Left ventricle myocardium inferior (tissue), 1 donor: Measurements from ENCODE around the gene TWF2. TPM values are rescaled to one million over a fixed set of nuclear protein-coding genes. Genes with fewer than 3 reads are reported as not detected.

Experiments used
- DNase-seq: peaks from one replicate; pipeline ENCODE4 v3.0.0-alpha.2; 2020
- H3K27ac ChIP-seq: fragments of 200-600 bp; replicated peaks from 2 replicates; pipeline ENCODE4 v1.8.0; 2021
- H3K27me3 ChIP-seq: fragments of 200-600 bp; 2 replicates; pipeline ENCODE4 v1.8.0; 2021; ENCODE audit warnings: low read depth
- H3K36me3 ChIP-seq: fragments of 200-600 bp; 2 replicates; pipeline ENCODE4 v1.8.0; 2021
- H3K4me1 ChIP-seq: fragments of 200-600 bp; 2 replicates; pipeline ENCODE4 v1.8.0; 2021
- H3K4me3 ChIP-seq: fragments of 200-600 bp; 2 replicates; pipeline ENCODE4 v1.8.0; 2021; ENCODE audit warnings: mild to moderate bottlenecking, moderate library complexity
- H3K9me3 ChIP-seq: fragments of 200-600 bp; replicated peaks from 2 replicates; pipeline ENCODE4 v1.8.0; 2021
- CTCF ChIP-seq: fragments of 200-600 bp; IDR thresholded peaks from 2 replicates; pipeline ENCODE4 v1.8.0; 2021; ENCODE audit warnings: antibody characterized with exemption, mild to moderate bottlenecking, borderline replicate concordance
- intact Hi-C: fragments of 100-400 bp; cut with micrococcal nuclease; formaldehyde crosslinking; loops from one replicate; pipeline ENCODE4 v1.11.0; 2022
- total RNA-seq: library from RNA; stranded (reverse); fragmentation: NEBNext Ultra II Directional; extraction: Animal tissue kit (Norgen Biotek cat#: 25700); gene quantifications from one replicate; pipeline ENCODE4 v1.2.1, GENCODE V29; 2021
- donor health status: DM: no; HTN: yes; CAD: no; lungs with severe emphysema.

Gene TWF2
- total RNA-seq, 1 donor from 2014 or later: 115 TPM

GRCh38 chr3:52208556-52208955 lies 30.4 kb downstream of the TWF2 start:
- Histone ChIP-seq H3K4me1 (peaks cover 4% of the 10 kb centered on the region), H3K36me3 (peaks cover 100% of the 10 kb centered on the region), H3K9me3 (no peaks in the 10 kb centered on the region), H3K27me3 (no peaks in the 10 kb centered on the region), H3K4me3 (no peak overlapping the region), H3K27ac (no peak overlapping the region)
- no peak for TF ChIP-seq CTCF
- intact Hi-C loops: no loop called here
- no peak for DNase-seq

DNA sequence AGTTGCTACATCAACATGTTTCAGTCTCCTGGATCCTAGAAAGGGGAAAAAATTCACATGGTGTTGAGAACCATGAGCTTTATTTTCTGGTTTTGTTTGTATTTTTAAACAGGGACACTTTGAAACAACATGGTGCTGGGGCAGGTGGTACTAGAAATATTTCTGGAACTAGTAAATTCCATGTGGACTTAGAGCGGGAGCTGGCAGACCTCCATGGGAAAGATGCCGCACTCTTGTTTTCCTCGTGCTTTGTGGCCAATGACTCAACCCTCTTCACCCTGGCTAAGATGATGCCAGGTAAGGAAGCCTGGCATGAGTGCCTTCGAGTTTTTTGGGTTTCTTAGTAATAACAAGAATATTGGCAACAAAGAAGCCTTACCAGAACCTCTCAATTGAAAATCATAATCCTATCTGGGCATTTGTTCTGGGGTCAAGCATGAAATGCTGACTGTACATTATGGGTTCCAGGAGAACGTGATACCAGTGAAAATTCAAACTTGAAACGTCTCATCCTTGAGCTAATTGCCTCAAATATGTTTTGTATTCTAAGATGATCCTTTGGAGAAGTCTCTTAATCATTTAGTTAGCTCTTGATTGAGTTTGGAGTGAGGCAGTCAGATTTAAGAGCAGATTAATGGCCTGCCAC lies 33.1 kb downstream of the TWF2 start:
- H3K36me3 ChIP-seq: peaks cover 100% of the 10 kb centered on the region
- no peaks in the 10 kb centered on the region for H3K27me3 ChIP-seq
- H3K9me3 ChIP-seq: no peaks in the 10 kb centered on the region
- no peak overlapping the region for H3K4me3 ChIP-seq
- peaks cover 30% of the 10 kb centered on the region for H3K4me1 ChIP-seq
- no peak for TF ChIP-seq CTCF
- no peak overlapping the region for H3K27ac ChIP-seq
- intact Hi-C loops: no loop called here
- no peak for DNase-seq

GRCh38 chr3:52204337-52205073 lies 34.5 kb downstream of the TWF2 start:
- Histone ChIP-seq H3K4me3 (no peak overlapping the region), H3K4me1 (peaks cover 43% of the 10 kb centered on the region), H3K27me3 (no peaks in the 10 kb centered on the region), H3K9me3 (no peaks in the 10 kb centered on the region), H3K27ac (no peak overlapping the region), H3K36me3 (peaks cover 100% of the 10 kb centered on the region)
- no peak for TF ChIP-seq CTCF
- intact Hi-C loops: no loop called here
- DNase-seq: no peak

DNA sequence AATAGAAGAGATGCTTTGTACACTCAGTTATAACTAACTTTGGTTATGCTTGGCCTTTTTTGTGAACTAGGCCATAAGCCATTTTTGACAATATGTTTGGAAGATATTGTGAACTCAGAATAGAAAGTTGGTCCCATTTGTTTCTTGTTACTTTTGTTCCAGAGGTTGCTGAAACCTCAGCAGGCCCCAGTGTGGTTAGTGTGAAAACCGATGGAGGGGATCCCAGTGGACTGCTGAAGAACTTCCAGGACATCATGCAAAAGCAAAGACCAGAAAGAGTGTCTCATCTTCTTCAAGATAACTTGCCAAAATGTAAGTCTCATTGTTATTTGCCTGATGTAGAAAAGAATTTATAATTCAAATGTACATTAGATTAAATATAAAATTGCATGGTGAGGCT lies 35.3 kb downstream of the TWF2 start:
- no peak for TF ChIP-seq CTCF
- no peak overlapping the region for H3K4me3 ChIP-seq
- H3K27me3 ChIP-seq: no peaks in the 10 kb centered on the region
- no peaks in the 10 kb centered on the region for H3K9me3 ChIP-seq
- peaks cover 51% of the 10 kb centered on the region for H3K4me1 ChIP-seq
- intact Hi-C loops: no loop called here
- peaks cover 96% of the 10 kb centered on the region for H3K36me3 ChIP-seq
- no peak for DNase-seq
- H3K27ac ChIP-seq: no peak overlapping the region

DNA sequence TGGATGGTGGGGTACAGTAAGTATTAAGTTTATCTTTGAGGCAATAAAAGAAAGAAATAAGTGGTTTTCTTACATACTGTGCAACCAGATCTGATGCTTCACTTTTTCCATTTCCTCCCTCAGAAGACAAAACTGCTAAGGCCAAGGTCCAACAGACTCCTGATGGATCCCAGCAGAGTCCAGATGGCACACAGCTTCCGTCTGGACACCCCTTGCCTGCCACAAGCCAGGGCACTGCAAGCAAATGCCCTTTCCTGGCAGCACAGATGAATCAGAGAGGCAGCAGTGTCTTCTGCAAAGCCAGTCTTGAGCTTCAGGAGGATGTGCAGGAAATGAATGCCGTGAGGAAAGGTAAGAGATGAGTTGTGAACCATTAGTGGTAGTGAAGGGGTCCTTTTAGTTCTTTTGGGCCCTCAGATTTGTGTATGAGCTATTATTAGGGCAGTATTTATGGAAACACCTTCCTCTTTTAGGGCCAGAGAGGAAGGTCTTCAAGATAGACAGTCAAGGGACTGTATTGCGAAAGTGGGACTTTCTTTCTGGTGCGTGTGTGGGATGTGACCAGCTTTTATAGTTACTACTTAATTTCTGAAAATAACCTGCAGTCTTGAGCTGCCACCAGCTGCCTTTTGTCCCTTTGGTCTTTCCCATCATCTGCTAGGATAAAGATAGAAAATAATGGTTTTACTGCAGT lies 36.4 kb downstream of the TWF2 start:
- DNase-seq: no peak
- H3K36me3 ChIP-seq: peaks cover 84% of the 10 kb centered on the region
- intact Hi-C loops: no loop called here
- H3K27me3 ChIP-seq: no peaks in the 10 kb centered on the region
- peaks cover 61% of the 10 kb centered on the region for H3K4me1 ChIP-seq
- H3K9me3 ChIP-seq: no peaks in the 10 kb centered on the region
- no peak overlapping the region for H3K27ac ChIP-seq
- TF ChIP-seq CTCF: no peak
- no peak overlapping the region for H3K4me3 ChIP-seq
